ENCODE data around the gene FBXL19.

Gene FBXL19

DNA sequence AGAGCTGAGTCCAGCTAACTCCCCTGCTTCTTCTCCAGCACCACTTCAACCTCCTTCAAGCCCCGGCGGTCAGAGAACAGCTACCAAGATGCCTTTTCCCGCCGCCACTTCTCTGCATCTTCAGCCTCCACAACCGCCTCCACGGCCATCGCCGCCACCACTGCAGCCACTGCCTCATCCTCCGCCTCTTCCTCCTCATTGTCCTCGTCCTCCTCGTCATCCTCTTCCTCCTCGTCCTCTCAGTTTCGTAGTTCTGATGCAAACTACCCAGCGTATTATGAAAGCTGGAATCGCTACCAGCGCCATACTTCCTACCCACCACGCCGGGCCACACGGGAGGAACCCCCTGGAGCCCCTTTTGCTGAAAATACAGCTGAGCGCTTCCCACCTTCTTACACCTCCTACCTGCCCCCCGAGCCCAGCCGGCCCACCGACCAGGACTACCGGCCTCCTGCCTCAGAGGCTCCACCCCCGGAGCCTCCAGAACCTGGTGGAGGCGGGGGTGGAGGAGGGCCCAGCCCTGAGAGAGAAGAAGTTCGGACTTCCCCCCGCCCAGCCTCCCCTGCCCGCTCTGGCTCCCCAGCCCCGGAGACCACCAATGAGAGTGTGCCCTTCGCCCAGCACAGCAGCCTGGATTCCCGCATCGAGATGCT is 41.3 kb downstream of the FBXL19 start:
- DNase-seq (ENCODE audit: low read depth): no peak

DNA sequence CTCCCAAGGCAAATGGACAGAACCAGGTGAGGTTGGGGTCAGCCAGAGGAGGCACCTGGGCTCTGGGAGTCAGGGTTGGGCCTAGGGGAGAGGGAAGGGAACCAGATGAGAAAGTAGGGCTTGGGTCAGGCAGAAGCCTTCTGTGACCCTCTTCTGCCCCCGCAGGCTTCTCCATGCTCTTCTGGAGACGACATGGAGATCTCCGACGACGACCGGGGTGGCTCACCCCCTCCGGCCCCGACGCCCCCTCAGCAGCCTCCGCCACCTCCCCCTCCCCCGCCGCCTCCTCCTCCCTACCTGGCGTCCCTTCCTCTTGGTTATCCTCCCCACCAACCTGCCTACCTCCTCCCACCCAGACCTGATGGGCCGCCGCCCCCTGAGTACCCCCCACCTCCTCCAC is 42.1 kb downstream of the FBXL19 start:
- no peak for DNase-seq (ENCODE audit: low read depth)

DNA sequence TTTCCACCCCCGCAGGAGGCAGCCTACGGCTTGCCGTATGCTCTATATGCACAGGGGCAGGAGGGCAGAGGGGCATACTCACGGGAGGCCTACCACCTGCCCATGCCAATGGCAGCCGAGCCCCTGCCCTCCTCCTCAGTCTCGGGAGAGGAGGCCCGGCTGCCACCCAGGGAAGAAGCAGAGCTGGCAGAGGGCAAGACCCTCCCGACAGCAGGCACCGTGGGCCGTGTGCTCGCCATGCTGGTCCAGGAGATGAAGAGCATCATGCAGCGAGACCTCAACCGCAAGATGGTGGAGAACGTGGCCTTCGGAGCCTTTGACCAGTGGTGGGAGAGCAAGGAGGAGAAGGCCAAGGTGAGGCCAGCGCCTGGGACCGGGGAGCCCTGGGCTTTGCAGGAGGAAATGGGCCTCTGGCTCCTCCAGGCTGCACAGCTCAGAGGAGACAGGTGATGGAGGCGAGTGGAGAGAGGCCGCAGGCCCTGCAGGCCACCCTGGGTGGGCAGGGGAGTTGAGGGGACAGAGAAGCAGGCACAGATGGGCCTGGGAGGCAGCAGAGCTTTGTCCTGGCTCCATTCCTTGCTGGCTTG is 42.8 kb downstream of the FBXL19 start:
- no peak for DNase-seq (ENCODE audit: low read depth)

DNA sequence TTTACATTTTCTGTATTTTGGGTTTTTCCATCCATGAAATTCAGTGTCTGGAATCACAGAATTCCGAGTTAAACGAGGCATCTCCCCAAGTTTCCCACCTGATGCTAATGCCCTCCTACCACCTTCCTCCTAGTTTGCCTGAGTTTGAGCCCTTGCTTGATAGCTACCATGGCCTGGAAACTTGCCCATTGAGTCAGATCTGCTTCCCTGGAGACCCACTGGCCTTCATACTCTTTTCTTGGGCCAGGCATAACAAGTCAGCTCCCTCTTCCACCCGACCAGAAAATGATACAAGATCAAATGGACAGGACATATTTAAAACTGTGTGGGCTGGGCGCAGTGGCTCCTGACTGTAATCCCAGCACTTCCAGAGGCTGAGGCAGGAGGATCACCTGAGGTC is 44.4 kb downstream of the FBXL19 start:
- DNase-seq (ENCODE audit: low read depth): no peak

DNA sequence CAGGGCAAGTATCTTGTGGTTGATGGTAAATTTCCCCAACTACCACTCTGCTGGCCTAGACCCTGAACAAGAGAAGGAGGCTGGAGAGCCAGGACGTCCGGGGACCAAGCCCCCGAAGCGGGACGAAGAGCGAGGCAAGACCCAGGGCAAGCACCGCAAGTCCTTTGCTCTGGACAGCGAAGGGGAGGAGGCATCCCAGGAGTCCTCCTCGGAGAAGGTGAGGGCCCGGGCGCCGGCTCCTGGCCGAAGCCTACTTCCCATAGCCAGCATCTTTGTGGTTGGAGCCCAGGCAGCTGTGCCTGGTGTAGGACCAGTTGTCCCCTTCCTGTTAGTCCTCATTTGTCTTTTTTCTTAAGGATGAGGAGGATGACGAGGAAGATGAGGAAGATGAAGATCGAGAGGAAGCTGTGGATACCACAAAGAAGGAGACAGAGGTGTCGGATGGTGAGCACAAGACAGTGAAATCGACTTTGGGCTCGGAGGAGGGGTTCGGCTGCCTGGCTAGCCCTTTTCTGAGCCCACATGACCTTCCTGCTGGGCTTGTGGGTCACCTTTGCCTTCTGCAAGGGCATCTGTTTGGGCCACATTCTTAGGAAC is 46.0 kb downstream of the FBXL19 start:
- DNase-seq (ENCODE audit: low read depth): no peak

DNA sequence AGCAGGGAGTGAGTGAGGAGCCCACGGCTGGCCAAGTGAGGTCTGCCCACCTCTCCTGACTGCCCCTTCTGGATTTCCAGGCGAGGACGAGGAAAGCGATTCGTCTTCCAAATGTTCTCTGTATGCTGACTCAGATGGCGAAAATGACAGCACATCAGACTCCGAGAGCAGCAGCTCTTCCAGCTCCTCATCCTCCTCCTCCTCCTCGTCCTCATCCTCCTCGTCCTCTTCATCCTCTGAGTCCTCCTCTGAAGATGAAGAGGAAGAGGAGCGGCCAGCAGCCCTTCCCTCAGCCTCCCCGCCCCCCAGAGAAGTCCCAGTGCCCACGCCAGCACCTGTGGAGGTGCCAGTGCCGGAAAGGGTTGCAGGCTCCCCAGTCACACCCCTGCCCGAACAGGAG is 47.9 kb downstream of the FBXL19 start:
- DNase-seq (ENCODE audit: low read depth): no peak

DNA sequence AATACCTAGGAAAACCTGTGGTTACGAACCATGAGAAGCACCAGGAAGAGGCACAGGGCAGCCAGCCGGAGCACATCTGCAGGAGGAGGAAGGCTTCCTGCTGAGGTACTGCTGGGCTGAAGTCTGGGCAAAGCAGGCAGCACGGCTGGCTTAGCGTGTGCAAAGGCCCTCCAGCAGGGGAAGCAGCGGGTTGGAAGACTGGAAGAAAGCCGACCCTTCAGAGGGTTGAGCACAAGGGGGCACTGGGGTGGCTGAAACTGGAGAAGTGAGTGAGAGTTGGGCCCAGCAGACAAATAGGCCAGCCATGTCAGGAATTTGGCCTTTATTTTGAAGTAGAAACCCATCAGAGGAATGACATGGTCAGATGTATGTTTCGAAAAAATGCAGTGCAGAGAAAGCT is 49.5 kb downstream of the FBXL19 start:
- DNase-seq (ENCODE audit: low read depth): no peak

DNA sequence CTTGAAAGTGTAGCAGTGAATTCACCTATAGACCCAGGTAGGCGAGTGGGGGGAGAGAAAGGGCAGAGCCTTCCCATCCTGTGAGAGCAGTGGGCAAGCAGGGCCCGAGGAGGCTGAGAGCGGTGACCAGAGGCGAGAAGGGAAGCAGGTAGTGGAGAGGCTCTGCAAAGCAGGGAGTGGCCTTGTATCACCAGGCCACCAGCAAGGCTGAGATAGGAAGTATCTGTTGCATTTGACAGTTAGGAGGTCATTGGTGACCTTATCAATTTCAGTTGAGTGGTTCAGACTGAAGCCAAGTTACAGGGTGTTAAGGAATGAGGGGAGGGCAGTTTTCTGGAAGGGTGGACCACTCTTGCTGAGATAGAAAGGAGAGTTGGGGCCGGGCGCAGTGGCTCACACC is 51.0 kb downstream of the FBXL19 start:
- no peak for DNase-seq (ENCODE audit: low read depth)

DNA sequence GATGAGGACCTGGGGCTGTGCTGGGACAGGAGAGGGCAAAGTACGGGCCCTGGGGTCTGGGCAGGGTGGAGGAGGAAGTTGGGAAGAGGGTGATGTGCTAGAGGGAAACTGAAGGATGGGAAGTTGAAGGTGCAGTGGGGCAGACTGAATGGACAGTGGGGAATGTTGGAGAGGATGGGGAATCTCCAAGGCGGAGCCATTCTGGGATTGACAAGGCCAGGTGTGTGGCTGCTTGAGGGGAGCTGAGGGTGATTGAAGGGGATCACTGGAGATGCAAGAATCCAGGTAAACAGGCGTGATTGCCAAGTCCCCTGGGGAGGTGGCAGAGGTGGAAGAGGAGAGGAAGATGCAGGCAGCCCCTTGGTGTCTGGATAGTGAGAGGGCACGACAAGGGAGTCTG is 53.1 kb downstream of the FBXL19 start:
- DNase-seq (ENCODE audit: low read depth): no peak

DNA sequence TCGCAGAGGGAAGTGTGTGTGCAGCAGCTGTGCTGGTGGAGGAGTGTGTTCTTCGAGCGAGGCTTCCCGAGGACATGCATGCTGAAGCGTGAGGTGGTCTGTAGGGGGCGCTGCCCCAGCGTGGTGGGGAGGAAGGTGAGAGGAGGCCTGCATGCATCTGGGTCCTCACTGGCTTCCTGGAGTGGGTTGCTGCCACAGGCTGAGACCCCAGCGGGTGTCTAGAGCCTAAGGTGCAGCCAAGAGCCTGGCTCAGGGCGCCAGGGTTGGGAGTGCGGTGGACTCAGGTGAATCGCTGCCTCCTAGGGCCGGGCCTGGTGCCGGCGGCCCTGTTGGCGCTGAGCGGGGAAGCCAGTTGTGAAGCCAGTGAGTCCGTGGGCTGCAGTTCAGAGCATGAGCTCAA is 54.1 kb downstream of the FBXL19 start:
- DNase-seq (ENCODE audit: low read depth): no peak

DNA sequence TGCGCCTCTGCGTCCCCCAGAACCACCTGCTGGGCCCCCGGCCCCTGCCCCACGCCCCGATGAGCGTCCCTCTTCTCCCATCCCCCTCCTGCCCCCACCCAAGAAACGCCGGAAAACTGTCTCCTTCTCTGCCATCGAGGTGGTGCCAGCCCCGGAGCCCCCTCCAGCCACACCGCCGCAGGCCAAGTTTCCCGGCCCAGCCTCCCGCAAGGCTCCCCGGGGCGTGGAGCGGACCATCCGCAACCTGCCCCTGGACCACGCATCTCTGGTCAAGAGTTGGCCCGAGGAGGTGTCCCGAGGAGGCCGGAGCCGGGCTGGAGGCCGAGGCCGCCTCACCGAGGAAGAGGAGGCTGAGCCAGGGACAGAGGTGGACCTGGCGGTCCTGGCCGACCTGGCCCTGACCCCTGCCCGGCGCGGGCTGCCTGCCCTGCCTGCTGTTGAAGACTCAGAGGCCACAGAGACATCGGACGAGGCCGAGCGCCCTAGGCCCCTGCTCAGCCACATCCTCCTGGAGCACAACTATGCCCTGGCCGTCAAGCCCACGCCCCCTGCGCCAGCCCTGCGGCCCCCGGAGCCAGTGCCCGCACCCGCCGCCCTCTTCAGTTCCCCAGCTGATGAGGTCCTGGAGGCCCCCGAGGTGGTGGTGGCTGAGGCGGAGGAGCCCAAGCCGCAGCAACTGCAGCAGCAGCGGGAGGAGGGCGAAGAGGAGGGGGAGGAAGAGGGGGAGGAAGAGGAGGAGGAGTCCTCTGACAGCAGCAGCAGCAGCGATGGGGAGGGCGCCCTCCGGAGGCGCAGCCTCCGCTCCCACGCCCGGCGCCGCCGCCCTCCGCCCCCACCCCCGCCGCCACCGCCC is 56.0 kb downstream of the FBXL19 start:
- no peak for DNase-seq (ENCODE audit: low read depth)

DNA sequence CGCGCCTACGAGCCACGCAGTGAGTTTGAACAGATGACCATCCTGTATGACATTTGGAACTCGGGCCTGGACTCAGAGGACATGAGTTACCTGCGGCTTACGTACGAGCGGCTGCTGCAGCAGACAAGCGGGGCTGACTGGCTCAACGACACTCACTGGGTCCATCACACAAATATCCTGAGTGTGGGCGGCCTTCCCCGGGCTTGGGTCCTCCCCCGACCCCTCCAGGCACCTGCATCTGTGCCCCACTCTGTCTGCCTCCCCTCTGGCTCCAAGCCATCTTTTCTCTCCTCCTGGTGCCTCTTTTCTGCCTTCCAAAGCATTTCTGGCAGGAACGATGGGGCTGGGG is 56.6 kb downstream of the FBXL19 start:
- no peak for DNase-seq (ENCODE audit: low read depth)

DNA sequence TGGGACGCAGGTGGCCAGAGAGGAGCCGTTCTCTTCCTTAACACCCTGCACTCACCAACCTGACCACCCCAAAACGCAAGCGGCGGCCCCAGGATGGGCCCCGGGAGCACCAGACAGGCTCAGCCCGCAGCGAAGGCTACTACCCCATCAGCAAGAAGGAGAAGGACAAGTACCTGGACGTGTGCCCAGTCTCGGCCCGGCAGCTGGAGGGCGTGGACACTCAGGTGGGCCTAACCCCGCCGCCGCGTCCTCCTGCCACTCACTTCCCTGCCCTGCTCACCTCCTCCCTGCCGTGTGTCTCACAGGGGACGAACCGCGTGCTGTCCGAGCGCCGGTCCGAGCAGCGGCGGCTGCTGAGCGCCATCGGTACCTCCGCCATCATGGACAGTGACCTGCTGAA is 57.1 kb downstream of the FBXL19 start:
- no peak for DNase-seq (ENCODE audit: low read depth)

DNA sequence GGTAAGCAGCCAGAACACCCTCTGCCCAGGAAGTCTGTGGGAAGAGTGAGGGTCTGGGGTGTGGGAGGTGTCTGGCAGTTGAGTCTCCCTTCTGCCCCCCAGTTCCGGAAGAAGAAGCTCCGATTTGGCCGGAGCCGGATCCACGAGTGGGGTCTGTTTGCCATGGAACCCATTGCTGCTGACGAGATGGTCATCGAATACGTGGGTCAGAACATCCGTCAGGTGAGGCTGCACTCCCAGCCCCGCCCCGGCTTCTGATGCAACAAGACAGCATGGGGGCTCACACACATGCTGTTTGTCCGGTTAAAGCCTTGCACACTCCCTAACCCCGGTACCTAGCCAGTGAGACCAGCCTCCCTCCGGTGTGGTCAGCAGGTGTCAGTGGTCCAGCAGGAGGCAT is 57.6 kb downstream of the FBXL19 start:
- DNase-seq (ENCODE audit: low read depth): no peak

DNA sequence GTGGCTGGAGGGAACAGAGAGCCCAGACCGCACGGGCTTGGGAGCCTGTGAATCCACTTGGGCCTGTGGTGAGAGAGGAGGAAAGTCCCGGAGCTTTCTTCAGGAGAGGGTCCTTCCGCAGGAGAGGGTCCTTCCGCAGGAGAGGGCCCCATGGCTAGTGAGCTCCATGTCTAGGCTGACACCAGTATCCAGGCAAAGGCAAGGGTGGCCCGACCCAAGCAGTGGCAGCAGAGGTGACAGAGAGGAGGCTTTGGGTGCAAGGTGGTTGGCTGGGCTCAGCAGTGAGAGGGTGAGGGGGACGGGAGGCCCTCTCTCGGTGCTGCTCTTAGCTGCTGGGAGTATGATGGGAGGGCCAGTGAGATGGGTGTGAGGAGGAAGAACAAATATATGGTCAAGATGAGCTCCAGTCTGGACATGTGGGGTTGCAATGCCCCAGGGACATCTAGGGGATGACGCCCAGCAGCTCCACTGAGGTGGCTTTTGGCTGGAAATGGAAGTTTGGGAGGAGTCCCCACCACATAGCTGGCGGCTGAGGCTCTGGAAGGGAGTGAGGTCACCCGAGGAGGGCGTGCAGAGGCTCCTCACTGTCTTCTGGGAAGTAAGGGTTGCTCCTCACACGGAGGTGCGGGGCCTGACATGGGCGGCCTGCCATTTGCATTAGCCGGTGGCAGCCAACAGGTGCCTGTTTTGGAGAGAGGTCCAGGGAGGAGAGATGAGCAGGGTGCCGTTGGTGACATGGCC is 59.3 kb downstream of the FBXL19 start:
- DNase-seq (ENCODE audit: low read depth): peak; percentile 31

DNA sequence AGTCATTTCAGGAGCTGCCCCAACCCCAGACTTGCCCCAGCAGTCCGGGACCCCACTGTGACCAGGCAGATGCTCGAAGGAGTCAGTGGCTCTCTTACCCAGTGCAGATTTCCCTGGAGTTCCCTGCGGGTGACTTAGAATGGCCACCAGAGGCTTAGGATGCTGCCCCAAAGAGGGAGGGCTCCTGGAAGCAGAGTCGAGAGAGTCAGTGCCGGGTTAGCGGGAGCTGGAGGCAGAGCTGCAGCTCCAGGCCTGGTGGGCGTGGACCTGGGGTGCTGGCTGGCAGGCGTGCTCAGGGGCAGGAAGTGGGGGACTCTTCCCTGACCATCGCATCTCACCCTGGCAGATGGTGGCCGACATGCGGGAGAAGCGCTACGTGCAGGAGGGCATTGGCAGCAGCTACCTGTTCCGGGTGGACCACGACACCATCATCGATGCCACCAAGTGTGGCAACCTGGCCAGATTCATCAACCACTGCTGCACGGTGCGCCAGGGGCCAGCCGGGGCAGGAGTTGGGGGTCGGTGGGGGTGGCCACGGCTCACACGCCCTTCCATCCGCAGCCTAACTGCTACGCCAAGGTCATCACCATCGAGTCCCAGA is 60.0 kb downstream of the FBXL19 start:
- DNase-seq (ENCODE audit: low read depth): no peak

DNA sequence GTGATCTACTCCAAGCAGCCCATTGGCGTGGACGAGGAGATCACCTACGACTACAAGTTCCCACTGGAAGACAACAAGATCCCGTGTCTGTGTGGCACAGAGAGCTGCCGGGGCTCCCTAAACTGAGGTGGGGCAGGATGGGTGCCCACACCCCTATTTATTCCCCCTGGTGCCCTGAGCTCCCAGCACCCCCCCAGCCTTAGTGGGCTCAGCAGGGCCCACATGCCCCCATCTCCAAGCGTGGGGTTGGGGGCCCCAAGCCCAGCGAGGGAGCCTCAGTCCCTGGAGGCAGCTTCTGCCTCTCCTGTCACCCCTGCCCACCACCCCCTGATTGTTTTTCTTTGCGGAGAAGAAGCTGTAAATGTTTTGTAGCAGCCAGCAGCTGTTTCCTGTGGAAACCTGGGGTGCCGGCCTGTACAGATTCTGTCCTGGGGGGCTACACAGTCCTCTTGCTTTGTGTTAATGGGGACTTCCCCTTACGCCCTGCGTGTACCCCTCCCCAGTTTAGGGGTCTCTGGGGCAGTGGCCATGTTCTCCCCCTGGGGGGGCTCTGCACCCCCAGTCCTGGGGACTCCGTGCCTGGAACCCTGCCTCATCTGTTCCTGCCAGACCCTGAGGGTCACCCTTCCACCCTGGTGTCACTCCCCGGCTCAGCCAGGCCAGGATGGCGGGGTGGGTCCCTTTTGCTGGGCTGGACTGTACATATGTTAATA is 60.7 kb downstream of the FBXL19 start:
- no peak for DNase-seq (ENCODE audit: low read depth)

DNA sequence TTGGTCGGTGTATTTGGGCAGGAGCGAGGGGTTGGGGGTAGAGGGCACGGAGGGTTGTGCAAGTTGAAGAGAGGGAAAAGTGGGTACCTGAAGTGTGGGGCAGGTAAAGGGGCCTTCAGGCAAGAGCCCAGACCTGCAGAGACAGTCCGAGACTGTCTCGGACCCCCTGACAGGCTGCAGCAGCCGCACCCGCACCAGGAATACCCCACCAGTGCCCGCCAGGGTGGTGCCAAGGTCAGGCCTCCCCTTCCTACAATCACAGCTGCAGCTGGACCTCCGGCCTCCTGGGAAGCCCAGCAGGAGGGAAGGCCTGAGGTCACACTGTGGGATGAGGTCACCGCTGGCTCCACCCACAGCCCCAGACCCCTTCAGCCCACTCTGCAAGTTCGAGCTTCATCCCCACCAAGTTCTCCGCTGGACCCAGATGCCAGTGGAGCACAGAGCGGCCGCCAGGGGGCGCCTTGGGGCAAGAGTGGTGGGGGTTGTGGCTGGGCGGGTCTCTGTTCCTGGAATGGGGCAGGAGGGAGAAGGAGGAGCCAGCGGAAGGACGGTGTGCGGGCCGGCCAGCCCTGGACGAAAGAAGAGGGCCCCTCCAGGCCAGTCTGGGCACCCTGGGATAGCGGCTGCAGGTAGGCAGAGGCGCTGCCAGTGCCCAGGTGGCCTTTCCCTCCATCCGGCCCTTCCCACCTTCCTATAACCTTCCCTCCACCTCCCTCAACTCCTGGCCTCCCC is 61.5 kb downstream of the FBXL19 start, which contains the start of gene HSD3B7:
Gene HSD3B7 (plus strand): TSS at position 539 of the 732 bp plus-strand sequence. CDS start 452 bp downstream, outside the sequence.
- peak; percentile 56 for DNase-seq (ENCODE audit: low read depth)

DNA sequence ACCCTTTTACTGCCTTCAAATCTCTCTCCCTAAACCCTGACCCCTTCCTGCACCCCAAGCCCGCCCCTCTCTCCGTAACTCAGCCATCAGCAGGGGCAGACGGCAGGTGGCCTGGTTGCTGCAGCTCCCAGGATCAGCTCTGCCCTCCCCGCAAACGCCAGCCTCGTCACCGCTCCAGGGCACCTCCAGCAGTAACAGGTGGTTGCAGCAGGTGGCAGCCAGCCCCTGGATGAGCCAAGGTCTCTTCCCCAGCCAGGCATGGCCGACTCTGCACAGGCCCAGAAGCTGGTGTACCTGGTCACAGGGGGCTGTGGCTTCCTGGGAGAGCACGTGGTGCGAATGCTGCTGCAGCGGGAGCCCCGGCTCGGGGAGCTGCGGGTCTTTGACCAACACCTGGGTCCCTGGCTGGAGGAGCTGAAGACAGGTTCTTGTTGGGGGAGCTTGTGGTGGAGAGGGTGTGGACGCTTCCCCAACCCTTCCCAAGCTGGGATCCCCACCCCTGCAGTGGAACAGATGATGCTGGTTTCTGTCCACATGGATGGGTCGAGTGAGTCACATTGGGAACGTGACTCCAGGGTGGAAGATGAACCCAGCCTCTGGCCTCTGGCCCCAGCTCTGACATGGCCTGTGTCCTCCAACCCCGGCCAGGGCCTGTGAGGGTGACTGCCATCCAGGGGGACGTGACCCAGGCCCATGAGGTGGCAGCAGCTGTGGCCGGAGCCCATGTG is 62.2 kb downstream of the FBXL19 start:
- DNase-seq (ENCODE audit: low read depth): no peak
